HepG2 (cell line): ENCODE measurements around the gene TSSK3. TPM values are rescaled to one million over a fixed set of nuclear protein-coding genes. Genes with fewer than 3 reads are reported as not detected.

ENCODE experiments used
- AGO2 ChIP-seq: fragments of 200-400 bp; formaldehyde crosslinking; optimal IDR thresholded peaks from 2 replicates; pipeline ENCODE3; 2017; ENCODE audit warnings: mild to moderate bottlenecking, low read depth, low read length, moderate library complexity
- ATM ChIP-seq: fragments of 450-650 bp; IDR thresholded peaks from 2 replicates; pipeline ENCODE4 v1.7.1; 2017; ENCODE audit warnings: mild to moderate bottlenecking, borderline replicate concordance
- CC2D1A ChIP-seq: sonication (generic); formaldehyde crosslinking; IDR thresholded peaks from 2 replicates; pipeline ENCODE4 v1.8.1; 2023; ENCODE audit warnings: mild to moderate bottlenecking, missing genetic modification reagents
- FOXA1 ChIP-seq, 2 experiments: fragments of 450-650 bp in 1 of 2; sonication (generic) in 1 of 2; formaldehyde crosslinking in 1 of 2; IDR thresholded peaks; 2 replicates each; pipeline versions ENCODE4 v1.4.0 to v1.6.1; 2016 to 2020; ENCODE audit warnings: missing genetic modification reagents in 1 of 2
- MZF1 ChIP-seq: sonication (generic); formaldehyde crosslinking; IDR thresholded peaks from 2 replicates; pipeline ENCODE4 v1.8.1; 2023; ENCODE audit warnings: mild to moderate bottlenecking, missing genetic modification reagents, borderline replicate concordance
- NFYC ChIP-seq: IDR thresholded peaks from 2 replicates; pipeline ENCODE4 v1.6.1; 2016; ENCODE audit warnings: missing genetic modification reagents, missing compliant biosample characterization
- SP2 ChIP-seq: sonication (generic); formaldehyde crosslinking; IDR thresholded peaks from 2 replicates; pipeline ENCODE4 v1.5.1; 2020; ENCODE audit warnings: mild to moderate bottlenecking, missing genetic modification reagents
- ZKSCAN8 ChIP-seq: IDR thresholded peaks from 2 replicates; pipeline ENCODE4 v1.6.1; 2016; ENCODE audit warnings: borderline replicate concordance, missing genetic modification reagents, missing compliant biosample characterization
- ZNF343 ChIP-seq: sonication (generic); formaldehyde crosslinking; IDR thresholded peaks from 2 replicates; pipeline ENCODE4 v1.4.0; 2020; ENCODE audit warnings: mild to moderate bottlenecking, missing genetic modification reagents
- ZNF44 ChIP-seq: sonication (generic); formaldehyde crosslinking; IDR thresholded peaks from 2 replicates; pipeline ENCODE4 v1.5.1; 2020; ENCODE audit warnings: mild to moderate bottlenecking, missing genetic modification reagents
- ZNF709 ChIP-seq: sonication (generic); formaldehyde crosslinking; IDR thresholded peaks from 2 replicates; pipeline ENCODE4 v1.5.0; 2020; ENCODE audit warnings: mild to moderate bottlenecking, missing genetic modification reagents
- ZNF746 ChIP-seq: sonication (generic); formaldehyde crosslinking; IDR thresholded peaks from 2 replicates; pipeline ENCODE4 v1.8.0; 2022; ENCODE audit warnings: mild to moderate bottlenecking, missing genetic modification reagents
- ZNF792 ChIP-seq: IDR thresholded peaks from 2 replicates; pipeline ENCODE4 v1.6.1; 2016
- polyA plus RNA-seq, 8 experiments: library from polyadenylated mRNA; depleted of rRNA in 3 of 8; stranded (reverse) in 7 of 8; unstranded in 1 of 8; fragments of >200 nt; fragmentation: Illumina TruSeq in 4 of 8; extraction: Trizol in 4 of 8; gene quantifications; 2 replicates each; pipeline versions ENCODE4 v1.2.1 to v1.2.3, GENCODE V29; 2011 to 2016; ENCODE audit warnings: low read depth in 4 of 8, missing spikeins in 1 of 8, mixed read lengths in 1 of 8; ENCODE audit not compliant: insufficient read depth in 1 of 8
- total RNA-seq, 5 experiments: library from RNA; depleted of rRNA; stranded (reverse); fragments of >200 nt; fragmentation: Illumina TruSeq; extraction: Trizol; gene quantifications; 2 replicates each; pipeline ENCODE4 v1.2.3, GENCODE V29; 2016; ENCODE audit warnings: low read depth in 1 of 5
- TF ChIP-seq, protein P1 (sequence below): sonication (generic); formaldehyde crosslinking; IDR thresholded peaks from 2 replicates; pipeline ENCODE4 v1.4.0; 2020; ENCODE audit warnings: mild to moderate bottlenecking, missing genetic modification reagents, borderline replicate concordance
- TF ChIP-seq, protein P2 (sequence below): IDR thresholded peaks from 2 replicates; pipeline ENCODE4 v1.6.1; 2016; ENCODE audit warnings: low read depth, control low read depth
- TF ChIP-seq, protein P3 (sequence below): sonication (generic); formaldehyde crosslinking; IDR thresholded peaks from 2 replicates; pipeline ENCODE4 v1.8.0; 2022; ENCODE audit warnings: missing genetic modification reagents, low read depth, mild to moderate bottlenecking, borderline replicate concordance
- TF ChIP-seq, protein P4 (sequence below): sonication (generic); formaldehyde crosslinking; IDR thresholded peaks from 2 replicates; pipeline ENCODE4 v1.4.0; 2020; ENCODE audit warnings: missing genetic modification reagents
- TF ChIP-seq, protein P5 (sequence below): sonication (generic); formaldehyde crosslinking; IDR thresholded peaks from 2 replicates; pipeline ENCODE4 v1.4.0; 2020; ENCODE audit warnings: low read depth, mild to moderate bottlenecking, missing genetic modification reagents
- TF ChIP-seq, protein P6 (sequence below): sonication (generic); formaldehyde crosslinking; conservative IDR thresholded peaks from 2 replicates; pipeline ENCODE4 v1.4.0; 2020; ENCODE audit warnings: missing genetic modification reagents

The TSSK3 gene
- total and polyA plus RNA-seq, 2 of the 13 experiments (the other 11 are each of a cell fraction or from before 2014, with no cell fraction given) = 1.0 to 1.1 TPM

DNA sequence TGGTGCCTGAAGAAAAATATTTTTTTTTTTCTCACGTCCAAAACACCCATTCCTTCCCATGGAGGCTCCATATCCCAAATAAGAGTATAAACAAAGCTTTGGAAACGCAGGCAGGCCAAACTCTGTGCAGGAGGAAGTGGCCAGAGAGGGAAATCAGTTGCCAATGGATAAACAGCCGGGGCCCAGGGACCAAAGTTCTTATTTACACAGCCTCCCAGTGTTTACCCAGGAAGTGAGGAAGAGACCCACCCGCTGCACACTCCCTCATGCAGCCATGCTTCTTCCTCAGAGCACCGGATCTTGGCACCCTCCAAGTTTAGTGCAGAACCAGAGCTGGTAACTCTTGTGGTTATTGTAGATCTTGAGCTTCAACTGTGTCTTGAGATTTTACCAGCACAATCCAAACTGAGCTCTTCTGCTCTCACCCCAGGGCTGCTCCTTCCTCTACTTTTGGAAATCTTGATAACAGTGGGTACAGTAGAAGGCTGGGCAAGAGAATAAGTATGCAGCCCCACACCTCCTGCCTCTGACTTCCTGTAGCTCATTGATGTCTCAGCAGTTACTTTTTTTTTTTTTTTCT is 40.5 kb upstream of the TSSK3 start (continued):
- TF ChIP-seq NFYC (CRISPR knock-in tag) (no peak), ZNF792 (peak; percentile 81; the same call in 1 of the 2 replicates), ZKSCAN8 (0 out of 2 replicates have a peak, but pooled peaks have one; percentile 50), ATM (no peak), FOXA1 (IDR thresholded peaks at IDR 0.05) (peak; percentile 94), FOXA1 (CRISPR knock-in tag; IDR thresholded peaks at IDR 0.05) (peak; percentile 99), ZNF746 (peak; percentile 42; the same call in 1 of the 2 replicates), AGO2 (no peak), CC2D1A (CRISPR knock-in tag) (no peak), ZNF343 (no peak), MZF1 (CRISPR knock-in tag) (no peak), ZNF709 (CRISPR knock-in tag) (no peak), ZNF44 (CRISPR knock-in tag) (no peak), SP2 (no peak)
- TF ChIP-seq, protein P1, sequence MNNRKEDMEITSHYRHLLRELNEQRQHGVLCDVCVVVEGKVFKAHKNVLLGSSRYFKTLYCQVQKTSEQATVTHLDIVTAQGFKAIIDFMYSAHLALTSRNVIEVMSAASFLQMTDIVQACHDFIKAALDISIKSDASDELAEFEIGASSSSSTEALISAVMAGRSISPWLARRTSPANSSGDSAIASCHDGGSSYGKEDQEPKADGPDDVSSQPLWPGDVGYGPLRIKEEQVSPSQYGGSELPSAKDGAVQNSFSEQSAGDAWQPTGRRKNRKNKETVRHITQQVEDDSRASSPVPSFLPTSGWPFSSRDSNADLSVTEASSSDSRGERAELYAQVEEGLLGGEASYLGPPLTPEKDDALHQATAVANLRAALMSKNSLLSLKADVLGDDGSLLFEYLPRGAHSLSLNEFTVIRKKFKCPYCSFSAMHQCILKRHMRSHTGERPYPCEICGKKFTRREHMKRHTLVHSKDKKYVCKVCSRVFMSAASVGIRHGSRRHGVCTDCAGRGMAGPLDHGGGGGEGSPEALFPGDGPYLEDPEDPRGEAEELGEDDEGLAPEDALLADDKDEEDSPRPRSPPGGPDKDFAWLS (CRISPR knock-in tag) = no peak
- TF ChIP-seq, protein P2, sequence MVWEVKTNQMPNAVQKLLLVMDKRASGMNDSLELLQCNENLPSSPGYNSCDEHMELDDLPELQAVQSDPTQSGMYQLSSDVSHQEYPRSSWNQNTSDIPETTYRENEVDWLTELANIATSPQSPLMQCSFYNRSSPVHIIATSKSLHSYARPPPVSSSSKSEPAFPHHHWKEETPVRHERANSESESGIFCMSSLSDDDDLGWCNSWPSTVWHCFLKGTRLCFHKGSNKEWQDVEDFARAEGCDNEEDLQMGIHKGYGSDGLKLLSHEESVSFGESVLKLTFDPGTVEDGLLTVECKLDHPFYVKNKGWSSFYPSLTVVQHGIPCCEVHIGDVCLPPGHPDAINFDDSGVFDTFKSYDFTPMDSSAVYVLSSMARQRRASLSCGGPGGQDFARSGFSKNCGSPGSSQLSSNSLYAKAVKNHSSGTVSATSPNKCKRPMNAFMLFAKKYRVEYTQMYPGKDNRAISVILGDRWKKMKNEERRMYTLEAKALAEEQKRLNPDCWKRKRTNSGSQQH (CRISPR knock-in tag) = 0 out of 2 replicates have a peak, but pooled peaks have one; percentile 27
- TF ChIP-seq, protein P3, sequence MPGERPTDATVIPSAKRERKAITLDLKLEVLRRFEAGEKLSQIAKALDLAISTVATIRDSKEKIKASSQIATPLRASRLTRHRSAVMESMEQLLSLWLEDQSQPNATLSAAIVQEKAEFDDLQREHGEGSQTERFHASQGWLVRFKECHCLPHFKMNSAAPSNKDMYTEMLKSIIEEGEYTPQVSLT = no peak
- TF ChIP-seq, protein P4, sequence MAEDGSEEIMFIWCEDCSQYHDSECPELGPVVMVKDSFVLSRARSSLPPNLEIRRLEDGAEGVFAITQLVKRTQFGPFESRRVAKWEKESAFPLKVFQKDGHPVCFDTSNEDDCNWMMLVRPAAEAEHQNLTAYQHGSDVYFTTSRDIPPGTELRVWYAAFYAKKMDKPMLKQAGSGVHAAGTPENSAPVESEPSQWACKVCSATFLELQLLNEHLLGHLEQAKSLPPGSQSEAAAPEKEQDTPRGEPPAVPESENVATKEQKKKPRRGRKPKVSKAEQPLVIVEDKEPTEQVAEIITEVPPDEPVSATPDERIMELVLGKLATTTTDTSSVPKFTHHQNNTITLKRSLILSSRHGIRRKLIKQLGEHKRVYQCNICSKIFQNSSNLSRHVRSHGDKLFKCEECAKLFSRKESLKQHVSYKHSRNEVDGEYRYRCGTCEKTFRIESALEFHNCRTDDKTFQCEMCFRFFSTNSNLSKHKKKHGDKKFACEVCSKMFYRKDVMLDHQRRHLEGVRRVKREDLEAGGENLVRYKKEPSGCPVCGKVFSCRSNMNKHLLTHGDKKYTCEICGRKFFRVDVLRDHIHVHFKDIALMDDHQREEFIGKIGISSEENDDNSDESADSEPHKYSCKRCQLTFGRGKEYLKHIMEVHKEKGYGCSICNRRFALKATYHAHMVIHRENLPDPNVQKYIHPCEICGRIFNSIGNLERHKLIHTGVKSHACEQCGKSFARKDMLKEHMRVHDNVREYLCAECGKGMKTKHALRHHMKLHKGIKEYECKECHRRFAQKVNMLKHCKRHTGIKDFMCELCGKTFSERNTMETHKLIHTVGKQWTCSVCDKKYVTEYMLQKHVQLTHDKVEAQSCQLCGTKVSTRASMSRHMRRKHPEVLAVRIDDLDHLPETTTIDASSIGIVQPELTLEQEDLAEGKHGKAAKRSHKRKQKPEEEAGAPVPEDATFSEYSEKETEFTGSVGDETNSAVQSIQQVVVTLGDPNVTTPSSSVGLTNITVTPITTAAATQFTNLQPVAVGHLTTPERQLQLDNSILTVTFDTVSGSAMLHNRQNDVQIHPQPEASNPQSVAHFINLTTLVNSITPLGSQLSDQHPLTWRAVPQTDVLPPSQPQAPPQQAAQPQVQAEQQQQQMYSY (CRISPR knock-in tag) = no peak
- TF ChIP-seq, protein P5, sequence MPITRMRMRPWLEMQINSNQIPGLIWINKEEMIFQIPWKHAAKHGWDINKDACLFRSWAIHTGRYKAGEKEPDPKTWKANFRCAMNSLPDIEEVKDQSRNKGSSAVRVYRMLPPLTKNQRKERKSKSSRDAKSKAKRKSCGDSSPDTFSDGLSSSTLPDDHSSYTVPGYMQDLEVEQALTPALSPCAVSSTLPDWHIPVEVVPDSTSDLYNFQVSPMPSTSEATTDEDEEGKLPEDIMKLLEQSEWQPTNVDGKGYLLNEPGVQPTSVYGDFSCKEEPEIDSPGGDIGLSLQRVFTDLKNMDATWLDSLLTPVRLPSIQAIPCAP (CRISPR knock-in tag) = no peak
- TF ChIP-seq, protein P6, sequence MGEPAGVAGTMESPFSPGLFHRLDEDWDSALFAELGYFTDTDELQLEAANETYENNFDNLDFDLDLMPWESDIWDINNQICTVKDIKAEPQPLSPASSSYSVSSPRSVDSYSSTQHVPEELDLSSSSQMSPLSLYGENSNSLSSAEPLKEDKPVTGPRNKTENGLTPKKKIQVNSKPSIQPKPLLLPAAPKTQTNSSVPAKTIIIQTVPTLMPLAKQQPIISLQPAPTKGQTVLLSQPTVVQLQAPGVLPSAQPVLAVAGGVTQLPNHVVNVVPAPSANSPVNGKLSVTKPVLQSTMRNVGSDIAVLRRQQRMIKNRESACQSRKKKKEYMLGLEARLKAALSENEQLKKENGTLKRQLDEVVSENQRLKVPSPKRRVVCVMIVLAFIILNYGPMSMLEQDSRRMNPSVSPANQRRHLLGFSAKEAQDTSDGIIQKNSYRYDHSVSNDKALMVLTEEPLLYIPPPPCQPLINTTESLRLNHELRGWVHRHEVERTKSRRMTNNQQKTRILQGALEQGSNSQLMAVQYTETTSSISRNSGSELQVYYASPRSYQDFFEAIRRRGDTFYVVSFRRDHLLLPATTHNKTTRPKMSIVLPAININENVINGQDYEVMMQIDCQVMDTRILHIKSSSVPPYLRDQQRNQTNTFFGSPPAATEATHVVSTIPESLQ (CRISPR knock-in tag) = no peak
